Stimulated activated naive CD8-positive, alpha-beta T cell treated with anti-CD3 and anti-CD28 coated beads, Interleukin-15, Interleukin-2, amounts not matched to agents 100 ng/mL and 50 ng/mL, for 24 hours (primary cell): ENCODE results near the gene C1QTNF3.

Source experiments
- H3K27ac Mint-ChIP-seq: one replicate; pipeline ENCODE4 v1.8.0; 2021; ENCODE audit warnings: mild to moderate bottlenecking, mixed read lengths
- H3K27me3 Mint-ChIP-seq: one replicate; pipeline ENCODE4 v1.8.0; 2021; ENCODE audit warnings: mixed read lengths
- H3K36me3 Mint-ChIP-seq: one replicate; pipeline ENCODE4 v1.8.0; 2021; ENCODE audit warnings: low read depth, mixed read lengths
- H3K4me1 Mint-ChIP-seq: one replicate; pipeline ENCODE4 v1.8.0; 2021; ENCODE audit warnings: low read depth, mixed read lengths
- H3K4me3 Mint-ChIP-seq: one replicate; pipeline ENCODE4 v1.8.0; 2021; ENCODE audit warnings: mild to moderate bottlenecking, mixed read lengths
- H3K9me3 Mint-ChIP-seq: one replicate; pipeline ENCODE4 v1.8.0; 2021; ENCODE audit warnings: mixed read lengths

The C1QTNF3 gene

DNA sequence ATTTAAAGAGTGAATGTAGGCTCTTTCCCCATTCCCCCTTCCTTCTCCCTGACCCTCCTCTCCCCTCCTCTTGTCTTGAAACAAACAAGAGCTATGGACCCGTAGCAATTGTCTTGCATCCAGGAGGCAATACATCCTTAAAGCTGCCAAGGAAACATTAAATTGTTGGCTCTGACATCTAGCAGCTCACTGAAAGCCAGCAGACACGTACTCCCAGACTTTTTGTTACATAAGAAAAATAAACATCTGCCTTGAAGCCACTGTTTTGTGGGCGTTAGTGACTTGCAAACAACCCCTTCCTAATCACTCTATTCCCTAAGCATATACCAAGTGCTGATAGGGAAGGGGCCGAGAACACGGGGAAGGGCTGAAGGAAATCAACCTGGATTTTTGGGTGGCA lies 67.2 kb downstream of the C1QTNF3 start:
- H3K36me3 Mint-ChIP-seq: no peaks in the 10 kb centered on the region
- H3K9me3 Mint-ChIP-seq: no peaks in the 10 kb centered on the region
- no peak overlapping the region for H3K4me3 Mint-ChIP-seq
- peaks cover 5% of the 10 kb centered on the region for H3K4me1 Mint-ChIP-seq
- H3K27me3 Mint-ChIP-seq: no peaks in the 10 kb centered on the region
- H3K27ac Mint-ChIP-seq: no peak overlapping the region

DNA sequence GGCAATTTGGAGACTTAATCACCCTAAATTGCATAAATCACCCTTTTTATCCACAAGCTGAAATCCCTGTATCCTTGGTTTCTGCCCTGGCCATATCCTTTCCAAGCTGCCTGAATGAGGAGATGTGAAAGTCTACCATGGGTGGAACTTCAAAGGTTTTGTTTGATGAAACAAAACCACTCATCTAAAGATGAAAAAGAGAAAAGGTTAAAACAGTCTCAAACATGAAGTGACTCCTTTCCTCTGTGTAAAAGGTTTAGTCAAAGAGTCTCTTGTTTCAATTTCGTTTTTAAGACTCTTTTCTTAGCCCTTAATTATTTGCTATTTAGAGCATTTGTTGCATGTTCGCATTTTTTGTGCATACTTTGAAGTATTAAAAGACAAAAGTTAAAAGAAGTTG lies 69.7 kb downstream of the C1QTNF3 start:
- Mint-ChIP-seq H3K4me1 (peaks cover 5% of the 10 kb centered on the region), H3K27ac (no peak overlapping the region), H3K4me3 (no peak overlapping the region), H3K27me3 (no peaks in the 10 kb centered on the region), H3K36me3 (no peaks in the 10 kb centered on the region), H3K9me3 (no peaks in the 10 kb centered on the region)

DNA sequence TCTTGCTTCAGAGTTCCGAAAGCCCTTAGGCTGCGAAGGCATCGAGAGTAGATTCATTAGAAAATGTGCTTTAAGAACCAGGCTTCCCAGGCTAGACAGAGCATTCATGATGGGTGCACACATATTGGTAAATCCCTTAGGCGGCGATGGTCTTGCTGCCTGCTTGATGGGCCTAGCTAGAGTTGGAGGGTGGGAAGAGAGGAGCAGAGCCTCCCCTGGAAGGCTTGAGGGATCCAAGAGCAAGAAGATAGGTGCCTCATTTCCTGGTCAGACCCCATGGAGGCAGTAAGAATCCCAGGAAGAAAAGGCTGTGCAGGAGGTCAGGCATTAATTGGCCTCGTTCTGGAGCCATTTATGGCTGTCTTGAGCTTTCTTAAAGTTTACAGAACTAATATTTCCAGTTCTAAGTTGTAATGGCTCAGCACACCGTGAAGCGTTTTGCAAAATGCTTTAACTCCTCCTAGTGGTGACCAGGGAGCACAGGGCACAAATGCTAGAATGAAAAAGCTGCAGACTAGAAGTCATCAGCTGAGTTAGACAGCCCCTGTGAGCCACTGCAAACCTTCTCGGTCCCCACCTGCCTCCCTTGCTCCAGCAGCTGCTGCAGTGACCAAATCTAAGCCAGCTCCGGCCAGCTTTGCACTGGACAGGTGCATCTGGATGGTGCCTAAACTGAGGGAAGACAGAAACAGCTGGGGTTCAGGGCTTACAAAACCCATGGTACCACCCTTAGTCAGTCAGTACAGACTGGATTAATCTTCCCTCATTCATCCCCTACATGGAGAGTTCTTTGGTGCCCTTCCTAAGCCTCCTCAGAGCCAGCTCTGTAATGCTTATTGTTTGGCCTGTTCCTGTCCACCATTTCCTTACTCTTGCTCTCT lies 73.2 kb downstream of the C1QTNF3 start:
- Mint-ChIP-seq H3K4me3 (no peak overlapping the region), H3K4me1 (peaks cover 10% of the 10 kb centered on the region), H3K27me3 (no peaks in the 10 kb centered on the region), H3K9me3 (no peaks in the 10 kb centered on the region), H3K27ac (no peak overlapping the region), H3K36me3 (no peaks in the 10 kb centered on the region)

DNA sequence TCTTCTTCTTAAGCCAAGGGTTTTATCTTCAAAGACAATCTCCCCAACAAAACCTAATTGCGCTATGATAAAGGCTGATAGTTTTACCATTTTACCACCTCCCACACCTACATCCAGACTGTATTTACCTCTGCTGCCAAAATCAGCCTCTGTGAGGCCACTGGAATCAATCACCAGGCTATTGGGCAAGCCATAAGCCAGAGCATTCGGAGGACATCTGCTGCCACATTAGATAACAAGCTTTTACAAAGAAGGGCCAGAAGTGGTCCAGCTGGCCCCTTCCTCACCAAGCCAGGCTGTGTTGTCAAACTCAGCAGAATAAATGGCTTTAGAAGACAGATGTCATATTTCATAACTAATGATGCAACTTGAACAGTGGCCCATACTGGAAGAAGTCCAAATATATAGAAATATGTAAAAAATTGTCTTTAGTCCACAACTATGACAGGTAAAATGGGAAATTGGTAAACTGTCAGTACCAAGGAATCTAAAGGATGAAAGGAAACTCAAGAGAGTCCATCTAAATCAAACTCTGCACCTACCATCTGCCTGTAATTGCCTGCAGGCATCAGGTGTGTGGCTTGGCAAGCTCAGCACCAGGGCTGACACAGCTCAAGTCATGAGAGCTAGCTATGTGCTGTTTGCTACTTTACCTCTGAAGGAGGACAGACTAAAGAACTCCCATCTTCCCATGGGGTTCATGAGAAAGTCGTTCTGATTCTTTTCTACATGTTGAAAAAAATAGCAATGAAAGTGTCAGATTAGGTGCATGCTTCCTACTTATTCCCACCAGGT lies 74.6 kb downstream of the C1QTNF3 start:
- Mint-ChIP-seq H3K4me3 (no peak overlapping the region), H3K27ac (no peak overlapping the region), H3K9me3 (no peaks in the 10 kb centered on the region), H3K36me3 (no peaks in the 10 kb centered on the region), H3K27me3 (no peaks in the 10 kb centered on the region), H3K4me1 (peaks cover 11% of the 10 kb centered on the region)
